Putamen (tissue), 1 donor: Measurements from ENCODE around the gene CCDC9B.
A peak's percentile ranks its signal among the peaks of the same experiment; 100 is the strongest.

Experiments
- DNase-seq: peaks from one replicate; pipeline ENCODE4 v3.0.0-alpha.2; 2016; ENCODE audit warnings: low spot score

Gene CCDC9B

DNA sequence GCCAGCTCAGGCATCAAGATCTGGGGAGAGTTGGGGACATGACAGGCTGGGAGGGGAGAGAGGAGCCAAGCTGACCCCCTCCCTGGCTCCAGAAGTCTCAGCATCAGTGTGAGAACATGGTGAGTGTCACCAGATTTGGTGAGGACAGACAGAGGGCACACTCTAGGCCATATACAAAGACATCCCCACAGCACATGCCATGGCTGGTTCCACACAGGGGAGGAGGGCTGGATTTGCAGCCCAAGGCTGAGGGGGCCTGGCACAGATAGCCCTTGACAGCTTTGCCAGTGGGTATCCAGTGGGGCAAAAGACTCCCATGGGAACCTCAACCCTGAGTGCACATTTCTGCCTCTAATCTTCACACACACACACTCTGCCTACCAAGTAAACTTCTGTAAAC is 47.7 kb downstream of the CCDC9B start:
- no peak for DNase-seq

DNA sequence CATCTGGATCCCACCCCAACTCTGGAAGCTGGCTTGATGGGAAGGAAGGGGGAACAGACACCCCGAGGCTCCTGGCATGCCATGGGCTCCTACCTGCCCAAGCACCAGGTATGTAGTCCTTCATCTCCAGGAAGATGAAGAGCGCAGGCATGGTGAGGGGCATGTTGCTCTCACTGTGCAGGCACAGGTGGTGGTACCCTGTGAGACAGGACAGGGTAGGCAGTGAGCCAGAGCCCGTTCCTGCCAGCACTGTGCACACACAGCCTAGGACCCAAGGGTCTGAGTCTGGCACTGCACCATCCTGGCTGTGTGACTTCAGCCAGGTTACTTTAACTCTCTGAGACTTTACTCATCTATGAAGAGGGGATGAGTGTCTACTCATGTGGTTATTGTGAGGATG is 48.5 kb downstream of the CCDC9B start:
- DNase-seq: no peak

DNA sequence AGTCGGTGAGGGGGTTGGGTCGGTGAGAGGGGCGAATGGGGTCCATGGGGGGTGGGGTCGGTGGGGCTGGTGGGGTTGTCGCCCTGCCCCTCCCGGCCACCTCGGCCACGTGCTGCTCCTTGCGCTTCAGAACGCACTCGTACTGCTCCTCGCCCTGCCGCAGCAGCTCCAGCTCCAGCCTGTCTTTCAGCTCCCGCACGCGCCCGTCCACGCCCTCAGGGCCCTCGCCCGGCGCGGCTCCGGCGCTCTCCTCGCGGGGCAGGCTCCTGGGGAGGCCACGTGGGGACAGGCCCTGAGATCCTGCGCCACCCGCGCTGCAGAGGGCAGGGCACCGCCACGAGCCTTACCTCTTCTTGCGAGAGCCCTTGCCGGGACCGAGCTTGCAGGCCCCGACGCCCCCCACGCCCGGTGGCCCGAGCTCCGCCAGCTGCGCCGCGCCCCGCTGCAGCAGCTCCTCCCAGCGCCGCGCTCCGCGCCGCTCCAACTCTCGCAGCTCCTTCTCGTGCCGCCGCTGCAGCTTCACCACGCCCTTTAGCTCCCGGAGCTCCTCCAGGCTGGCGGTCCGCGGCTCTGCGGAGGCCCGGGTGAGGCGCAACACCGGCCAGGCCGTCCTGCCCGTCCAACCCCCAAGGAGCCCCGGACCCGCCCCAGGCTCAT is 49.7 kb downstream of the CCDC9B start:
- no peak for DNase-seq

- no peak for DNase-seq
Measured at GRCh38 chr15:40290545-40290917, 50.2 kb downstream of the CCDC9B start.

DNA sequence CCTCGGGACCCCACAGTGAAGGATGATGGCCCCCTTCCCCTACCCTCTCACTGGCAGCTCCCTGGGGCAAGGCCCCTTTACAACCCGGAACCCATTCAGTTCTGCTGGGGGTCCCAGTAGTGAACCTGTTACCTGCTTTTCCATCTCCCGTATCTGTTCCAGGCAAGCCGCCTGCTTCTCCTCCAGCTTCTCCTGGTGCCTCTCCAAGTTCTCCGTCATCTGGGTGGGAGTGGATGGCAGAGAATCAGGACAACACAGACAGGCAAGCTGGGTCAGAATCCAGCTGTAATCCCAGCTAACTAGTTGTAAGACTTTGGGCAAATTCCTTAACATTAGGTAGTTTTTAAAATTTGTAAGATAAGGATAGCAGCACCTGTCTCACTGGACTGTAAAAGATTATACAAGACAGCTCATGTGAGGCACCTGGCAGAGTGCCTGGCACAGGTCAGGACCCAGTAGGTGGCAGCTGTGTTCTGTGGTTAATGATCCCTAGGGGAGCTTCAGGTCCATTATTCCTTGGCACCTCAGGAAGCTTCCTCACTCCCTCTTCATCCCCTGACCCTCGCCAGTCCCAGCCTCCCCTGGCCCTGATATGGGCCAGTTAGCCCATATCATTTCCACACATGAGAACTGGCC is 51.5 kb downstream of the CCDC9B start:
- DNase-seq: no peak

- no peak for DNase-seq
Measured at GRCh38 chr15:40287968-40288367, 52.8 kb downstream of the CCDC9B start.

DNA sequence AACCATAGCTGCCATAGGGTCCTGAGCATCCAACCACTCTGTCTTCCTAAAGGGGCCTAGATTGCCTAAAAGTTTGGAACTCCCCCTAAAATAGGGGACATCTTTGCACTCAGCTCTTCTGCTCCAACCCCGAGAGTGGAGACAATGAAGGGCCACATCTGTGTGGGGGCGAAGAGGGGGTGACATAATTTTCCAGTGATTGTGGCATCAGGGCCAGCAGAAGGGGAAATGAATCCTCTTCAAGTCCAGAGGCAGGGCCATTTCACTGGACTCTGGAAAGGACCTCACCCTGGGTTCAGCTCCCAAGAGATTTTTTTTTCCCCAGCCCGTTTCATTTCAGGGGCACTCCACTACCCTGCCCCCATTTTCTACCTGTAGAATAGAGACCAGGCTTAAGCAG is 53.2 kb downstream of the CCDC9B start:
- DNase-seq: no peak

DNA sequence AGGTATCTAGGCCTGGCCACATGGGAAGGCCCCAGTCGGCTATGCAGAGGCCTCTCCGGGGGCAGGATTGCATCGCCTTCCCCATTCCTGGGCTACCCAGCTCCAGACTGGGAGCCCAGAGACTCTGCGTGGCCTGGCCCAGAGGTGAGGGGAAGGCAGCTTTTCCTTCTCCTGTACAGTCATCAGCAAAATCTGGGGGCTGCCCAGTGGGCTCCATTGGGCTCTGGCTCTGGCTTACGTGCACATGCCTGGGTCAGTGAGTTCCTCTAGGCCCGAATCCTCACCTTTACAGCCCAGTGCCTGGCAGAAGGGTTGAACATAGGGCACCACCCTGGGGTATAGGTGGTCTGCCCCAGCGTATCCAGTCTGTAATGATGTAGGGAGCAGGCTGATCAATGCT is 53.9 kb downstream of the CCDC9B start:
- no peak for DNase-seq

DNA sequence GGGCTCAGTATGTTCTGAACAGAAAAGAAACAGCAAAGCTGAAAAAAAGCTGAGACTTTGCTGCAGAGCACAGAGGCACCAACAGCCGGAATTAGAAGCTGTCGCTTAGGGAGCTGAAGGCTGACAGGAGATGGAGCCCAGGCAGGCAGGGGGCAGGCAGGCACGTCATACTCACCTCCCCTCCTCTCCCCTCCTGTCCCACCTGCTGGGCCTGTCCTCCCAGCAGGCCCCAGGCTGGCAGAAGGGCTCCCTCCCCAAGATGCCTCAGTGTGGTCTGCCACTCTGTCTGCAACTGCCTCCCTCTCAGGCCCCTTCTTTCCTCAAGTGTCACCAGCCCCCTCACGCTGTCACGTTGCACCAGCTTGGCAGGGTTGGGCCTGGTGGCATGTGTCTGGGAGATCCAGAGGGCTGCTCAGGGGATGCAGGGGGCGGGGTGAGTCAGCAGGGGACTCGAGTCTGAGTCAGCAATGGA is 54.6 kb downstream of the CCDC9B start:
- peak; percentile 65 for DNase-seq

DNA sequence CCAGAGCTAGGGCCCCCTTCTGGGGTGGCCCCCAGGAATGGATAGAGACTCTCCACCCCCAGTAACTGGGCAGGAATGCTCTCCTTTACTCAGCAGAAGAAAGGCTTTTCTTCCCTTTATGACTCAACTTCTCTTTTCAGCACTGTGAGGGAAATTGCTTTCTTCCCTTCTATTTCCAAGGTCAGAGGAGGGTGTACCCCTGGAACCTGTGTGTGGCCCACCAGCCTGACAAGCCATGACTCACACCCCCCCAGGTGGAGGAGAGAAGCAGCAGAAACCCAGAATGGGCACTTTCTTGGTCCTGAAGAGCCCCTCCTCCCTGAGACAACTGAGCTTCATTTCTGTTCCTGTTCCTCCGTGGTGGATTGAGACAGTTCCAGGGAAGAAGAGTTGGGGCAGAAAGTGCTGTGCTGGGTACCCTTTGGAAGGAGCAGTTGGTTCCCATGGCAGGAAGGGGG is 55.2 kb downstream of the CCDC9B start:
- DNase-seq: no peak

DNA sequence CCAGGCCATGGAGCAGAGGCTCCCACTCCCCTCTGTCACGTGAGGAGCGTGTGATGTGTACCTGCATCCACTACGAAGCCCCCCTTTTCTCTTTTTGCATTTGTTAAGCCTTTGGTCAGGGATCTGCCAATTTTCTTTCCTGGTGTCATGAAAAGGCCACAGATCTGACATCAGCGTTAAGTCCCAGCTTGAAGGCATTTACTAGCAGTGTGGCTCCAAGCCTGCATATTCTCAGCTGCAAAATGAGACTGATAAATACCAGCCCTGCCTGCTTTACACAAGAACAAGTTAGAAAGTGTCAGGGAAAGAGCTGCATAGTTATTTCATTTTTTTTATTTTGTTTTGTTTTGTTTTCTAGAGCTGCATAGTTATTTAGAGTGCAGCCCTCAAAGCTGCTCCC is 55.6 kb downstream of the CCDC9B start:
- no peak for DNase-seq

DNA sequence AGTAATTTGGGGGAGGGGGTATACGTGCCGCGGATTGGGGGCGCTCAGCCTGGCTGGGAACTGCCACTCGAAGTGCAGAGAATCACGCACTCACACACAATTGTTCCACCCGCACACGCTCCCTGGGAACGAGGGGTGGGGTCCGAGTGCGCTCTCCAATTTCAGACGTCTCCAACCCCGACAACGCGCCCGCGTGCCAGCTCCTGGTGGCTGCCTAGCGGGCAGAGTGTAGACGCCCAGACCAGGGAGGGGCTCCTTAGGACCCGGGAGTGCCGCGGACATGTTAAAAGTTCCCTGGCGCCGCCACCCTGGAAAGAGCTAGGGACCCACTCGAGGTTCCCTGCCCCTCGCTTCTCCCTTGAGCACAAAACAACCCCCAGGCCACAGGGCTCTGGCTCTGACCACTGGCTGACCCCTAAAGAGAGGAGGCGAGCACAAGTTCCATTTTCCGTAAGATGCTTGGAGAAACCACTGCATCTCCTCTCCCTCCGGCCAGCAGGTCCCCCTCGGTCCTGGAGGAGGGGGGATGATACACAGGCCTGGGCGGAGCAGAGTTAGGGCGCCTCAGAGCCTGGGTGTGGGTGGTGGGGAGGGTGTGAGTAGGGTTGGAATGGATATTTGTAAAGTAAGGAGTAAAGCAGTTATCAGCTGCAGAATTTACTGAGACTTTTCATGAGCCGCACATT is 57.0 kb downstream of the CCDC9B start:
- no peak for DNase-seq

GRCh38 chr15:40282869-40283614 is 57.7 kb downstream of the CCDC9B start, which contains the start of gene ANKRD63:
ANKRD63 (minus strand) TSS chr15:40283064; CDS start chr15:40282586, 478 bp downstream.
- DNase-seq: no peak

- DNase-seq: no peak
Measured at GRCh38 chr15:40282147-40282868, 58.4 kb downstream of the CCDC9B start.

DNA sequence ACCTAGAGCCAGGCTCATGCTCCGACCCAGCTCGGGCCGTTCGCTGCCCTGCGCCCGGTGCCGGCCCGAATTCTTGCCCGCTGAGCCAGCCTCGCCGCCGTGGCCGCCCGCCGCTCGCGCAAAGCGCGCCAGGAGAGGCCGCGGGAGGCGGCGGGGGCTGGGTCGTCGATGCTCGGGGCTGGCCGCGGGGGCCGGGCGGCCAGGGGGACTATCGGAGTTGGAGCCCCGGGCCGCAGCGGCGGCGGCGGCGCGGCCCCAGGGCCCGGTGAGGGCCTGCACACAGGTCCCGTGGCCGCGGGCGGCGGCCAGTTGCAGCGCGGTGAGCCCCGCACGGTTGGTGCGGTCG is 59.0 kb downstream of the CCDC9B start:
- DNase-seq: no peak
